ENCODE data around the gene TENT5C. TPM values are rescaled to one million over a fixed set of nuclear protein-coding genes. Genes with fewer than 3 reads are reported as not detected.

TENT5C gene
- total RNA-seq, result 8.1 TPM

- peak; percentile 98 for DNase-seq (ENCODE audit: low spot score)
Measured at GRCh38 chr1:117605774-117606648, at the start of gene TENT5C. TENT5C (plus strand) TSS chr1:117606048; CDS start chr1:117622869, 16,821 bp downstream.

- DNase-seq (ENCODE audit: low spot score), result no peak
Measured at GRCh38 chr1:117556341-117556740, 49.5 kb upstream of the TENT5C start.

- no peak for DNase-seq (ENCODE audit: low spot score)
Measured at GRCh38 chr1:117556976-117557375, 48.9 kb upstream of the TENT5C start.

- peak; percentile 7 for DNase-seq (ENCODE audit: low spot score)
Measured at GRCh38 chr1:117558451-117558850, 47.4 kb upstream of the TENT5C start.

- DNase-seq (ENCODE audit: low spot score), result peak; percentile 1
Measured at GRCh38 chr1:117559139-117559538, 46.7 kb upstream of the TENT5C start.

- no peak for DNase-seq (ENCODE audit: low spot score)
Measured at GRCh38 chr1:117559985-117560384, 45.9 kb upstream of the TENT5C start.

- DNase-seq (ENCODE audit: low spot score), result no peak
Measured at GRCh38 chr1:117561071-117561470, 44.8 kb upstream of the TENT5C start.

- DNase-seq (ENCODE audit: low spot score), result no peak
Measured at GRCh38 chr1:117561551-117561950, 44.3 kb upstream of the TENT5C start.

GRCh38 chr1:117562581-117563491 is 43.0 kb upstream of the TENT5C start:
- DNase-seq (ENCODE audit: low spot score), result peak; percentile 10

GRCh38 chr1:117563492-117563875 is 42.4 kb upstream of the TENT5C start:
- no peak for DNase-seq (ENCODE audit: low spot score)

GRCh38 chr1:117564227-117565075 is 41.4 kb upstream of the TENT5C start:
- peak; percentile 9 for DNase-seq (ENCODE audit: low spot score)

- DNase-seq (ENCODE audit: low spot score), result peak; percentile 10
Measured at GRCh38 chr1:117565076-117565556, 40.7 kb upstream of the TENT5C start.

- peak; percentile 7 for DNase-seq (ENCODE audit: low spot score)
Measured at GRCh38 chr1:117565745-117566455, 39.9 kb upstream of the TENT5C start.

- DNase-seq (ENCODE audit: low spot score), result peak; percentile 5
Measured at GRCh38 chr1:117566556-117566955, 39.3 kb upstream of the TENT5C start.

- DNase-seq (ENCODE audit: low spot score), result peak; percentile 6
Measured at GRCh38 chr1:117567435-117567834, 38.4 kb upstream of the TENT5C start.

GRCh38 chr1:117567976-117568375 is 37.9 kb upstream of the TENT5C start:
- DNase-seq (ENCODE audit: low spot score), result peak; percentile 2

- DNase-seq (ENCODE audit: low spot score), result no peak
Measured at GRCh38 chr1:117568999-117569398, 36.8 kb upstream of the TENT5C start.

GRCh38 chr1:117569856-117570255 is 36.0 kb upstream of the TENT5C start:
- no peak for DNase-seq (ENCODE audit: low spot score)

GRCh38 chr1:117570988-117571409 is 34.8 kb upstream of the TENT5C start:
- DNase-seq (ENCODE audit: low spot score), result peak; percentile 45

- DNase-seq (ENCODE audit: low spot score), result no peak
Measured at GRCh38 chr1:117571496-117571895, 34.4 kb upstream of the TENT5C start.

- DNase-seq (ENCODE audit: low spot score), result no peak
Measured at GRCh38 chr1:117572546-117572945, 33.3 kb upstream of the TENT5C start.

All from mucosa of gallbladder (tissue), 1 donor.